ENCODE measurements around the gene AVPR2. TPM values are rescaled to one million over a fixed set of nuclear protein-coding genes. Genes with fewer than 3 reads are reported as not detected.
A peak's percentile ranks its signal among the peaks of the same experiment; 100 is the strongest.

The AVPR2 gene
- total RNA-seq, 2 donors from 2014 or later: 1.4 to 2.0 TPM

GRCh38 chrX:153882557-153882956, 21.9 kb upstream of the AVPR2 start:
- no peak for DNase-seq (ENCODE audit: low spot score)
- intact Hi-C loops (cut with DNase I): no loop called here

DNA sequence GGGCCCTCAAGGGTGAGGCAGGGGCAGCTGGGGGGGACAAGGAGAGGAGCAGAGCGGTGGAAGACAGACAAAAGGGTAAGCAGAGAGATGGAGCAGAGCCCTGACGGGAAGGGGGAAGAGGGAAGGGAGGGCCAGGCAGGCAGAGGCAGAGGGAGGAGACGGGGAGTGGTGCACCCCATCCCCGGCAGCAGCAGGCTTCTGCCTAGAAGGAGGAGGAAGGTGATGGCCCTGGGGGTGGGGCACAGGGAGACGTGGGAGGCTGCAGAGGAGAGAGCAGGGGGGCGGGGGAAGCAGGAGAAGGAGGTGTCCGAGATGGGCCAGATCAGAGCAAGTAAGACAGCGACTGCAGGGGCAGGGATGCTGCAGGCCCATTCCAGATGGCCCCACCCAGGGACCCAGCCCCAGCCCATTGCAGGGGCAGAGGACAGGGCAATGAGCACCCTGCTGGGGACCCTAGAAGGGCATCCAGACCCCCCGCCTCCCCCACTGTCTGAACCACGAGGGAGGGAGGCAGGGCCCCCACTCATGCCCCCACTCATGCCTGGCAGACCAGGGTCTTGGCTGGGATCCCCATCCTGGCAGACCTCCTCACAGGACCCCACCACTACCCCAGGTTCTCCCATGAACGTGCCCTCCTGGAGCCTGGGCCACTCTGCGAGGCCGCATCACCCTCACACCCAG, 21.2 kb upstream of the AVPR2 start:
- intact Hi-C loops (cut with DNase I): no loop called here
- DNase-seq (ENCODE audit: low spot score): no peak

DNA sequence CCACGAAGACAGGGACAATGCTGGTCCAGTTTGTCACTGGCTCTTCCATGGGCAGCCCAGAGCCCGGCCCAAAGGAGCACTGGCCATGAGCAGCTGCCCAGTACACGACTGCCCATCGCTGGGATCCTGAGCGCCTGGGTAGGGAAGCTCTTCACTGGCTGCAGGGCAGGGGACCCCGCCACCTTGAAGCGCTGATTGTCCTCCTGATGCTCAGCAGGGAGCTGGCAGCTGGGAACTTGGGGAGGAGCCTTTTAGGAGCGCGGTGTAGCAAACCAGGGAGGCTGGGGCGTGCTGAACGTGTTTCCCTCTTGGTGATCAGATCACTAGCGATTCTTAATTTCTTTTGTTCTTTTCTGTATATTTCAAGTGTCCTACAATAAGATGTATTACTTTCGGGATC, 20.3 kb upstream of the AVPR2 start:
- DNase-seq (ENCODE audit: low spot score): no peak
- intact Hi-C loops (cut with DNase I): no loop called here

- intact Hi-C loops (cut with DNase I): no loop called here
- DNase-seq (ENCODE audit: low spot score): no peak
Observed at GRCh38 chrX:153884590-153884989, 19.9 kb upstream of the AVPR2 start.

DNA sequence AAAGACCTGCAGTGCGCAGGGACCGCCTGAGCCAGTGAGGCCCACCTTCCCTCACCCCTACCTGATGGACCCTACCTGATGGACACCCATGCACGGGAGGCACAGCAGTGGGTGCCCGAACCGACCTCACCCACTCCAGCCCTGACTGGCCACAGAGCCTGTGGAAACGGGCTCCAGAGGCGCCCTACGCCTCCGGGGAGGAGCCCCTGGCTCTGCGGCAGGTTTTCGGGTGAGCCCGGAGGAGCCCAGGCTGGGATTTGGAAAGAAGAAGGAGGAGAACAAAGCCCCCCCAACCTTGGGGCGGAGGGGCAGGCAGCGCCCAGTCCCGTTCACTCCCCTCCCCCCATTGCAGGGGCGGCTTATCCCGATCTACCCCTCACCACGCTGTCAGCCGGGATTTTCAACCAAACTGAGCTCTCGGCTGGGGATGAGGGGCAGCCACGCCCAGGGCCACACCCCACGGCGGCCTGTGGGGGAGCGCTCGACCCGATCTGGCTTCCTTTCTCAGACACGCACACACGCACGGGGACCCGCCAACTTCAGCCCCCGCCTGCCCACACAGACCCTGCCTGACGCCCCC, 19.2 kb upstream of the AVPR2 start:
- intact Hi-C loops (cut with DNase I): no loop called here
- DNase-seq (ENCODE audit: low spot score): no peak

DNA sequence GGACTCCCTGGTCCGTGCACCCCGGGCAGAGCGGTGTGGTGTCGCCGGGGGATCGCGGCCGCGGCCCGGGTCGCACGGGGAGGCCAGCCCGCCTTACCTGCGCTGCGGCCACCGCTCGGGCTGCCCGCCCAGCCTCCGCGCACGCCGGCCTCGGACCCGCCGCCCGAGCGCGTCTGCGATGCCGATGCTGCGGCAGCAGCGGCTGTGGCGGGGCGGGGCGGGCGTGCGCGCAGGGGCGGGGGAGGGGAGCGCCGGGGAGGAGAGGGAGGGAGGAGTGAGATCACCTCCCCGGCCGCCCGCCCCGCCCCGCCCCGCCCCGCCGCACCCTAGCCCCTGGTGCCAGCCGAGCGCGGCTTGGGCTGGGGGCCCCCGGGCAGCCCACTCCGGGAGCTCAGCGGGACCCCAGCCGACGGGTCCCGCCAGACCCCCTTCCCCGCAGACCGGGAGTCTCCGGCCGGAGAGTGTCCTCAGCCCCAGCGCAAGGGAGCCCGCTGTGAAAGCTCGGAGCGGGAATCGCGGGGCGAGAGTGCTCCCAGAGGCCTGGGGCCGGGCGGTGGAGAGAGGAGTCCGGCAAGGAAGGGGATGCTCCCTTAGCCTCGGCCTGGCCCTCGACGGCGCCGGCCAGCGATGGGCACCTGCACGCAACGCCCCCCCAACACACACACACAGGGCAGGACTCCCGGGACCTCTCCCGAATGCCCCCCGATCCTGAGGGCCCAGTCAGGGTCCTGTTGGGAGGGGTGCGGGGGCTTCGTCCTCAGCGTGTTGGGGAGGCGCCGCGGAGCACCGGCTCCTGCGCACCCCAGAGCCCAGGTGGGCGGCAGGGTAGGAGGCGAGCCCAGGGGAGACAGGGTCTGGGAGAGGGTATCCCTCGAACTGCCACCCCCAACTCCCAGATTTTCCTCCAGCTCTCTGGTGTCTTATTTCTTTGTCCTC, 18.2 kb upstream of the AVPR2 start, which contains the start of gene L1CAM:
Gene L1CAM (minus strand): TSS at position 206 of the 936 bp plus-strand sequence. CDS start 10,337 bp downstream, outside the sequence.
- DNase-seq (ENCODE audit: low spot score): no peak
- intact Hi-C loops (cut with DNase I): no loop called here

DNA sequence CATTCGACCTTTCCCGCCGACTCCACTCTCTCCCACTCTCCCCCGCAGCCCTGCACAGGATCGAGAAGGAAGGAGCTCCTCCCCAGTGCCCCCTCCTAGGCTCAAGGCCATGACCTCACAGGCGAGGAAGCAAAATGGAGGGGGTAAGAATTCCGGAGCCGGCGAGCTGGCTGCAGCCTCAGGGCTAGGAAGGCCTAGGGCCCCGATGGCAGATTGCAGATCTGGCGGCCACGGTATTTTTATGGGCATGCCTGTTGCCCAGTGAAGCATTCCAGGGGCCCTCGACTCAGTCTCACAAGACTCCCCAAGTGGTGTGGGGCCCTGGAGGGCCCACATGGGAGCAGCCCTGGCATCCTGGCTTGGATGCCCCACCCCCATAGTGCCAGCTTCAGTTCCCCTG, 17.6 kb upstream of the AVPR2 start:
- intact Hi-C loops (cut with DNase I): no loop called here
- DNase-seq (ENCODE audit: low spot score): no peak

DNA sequence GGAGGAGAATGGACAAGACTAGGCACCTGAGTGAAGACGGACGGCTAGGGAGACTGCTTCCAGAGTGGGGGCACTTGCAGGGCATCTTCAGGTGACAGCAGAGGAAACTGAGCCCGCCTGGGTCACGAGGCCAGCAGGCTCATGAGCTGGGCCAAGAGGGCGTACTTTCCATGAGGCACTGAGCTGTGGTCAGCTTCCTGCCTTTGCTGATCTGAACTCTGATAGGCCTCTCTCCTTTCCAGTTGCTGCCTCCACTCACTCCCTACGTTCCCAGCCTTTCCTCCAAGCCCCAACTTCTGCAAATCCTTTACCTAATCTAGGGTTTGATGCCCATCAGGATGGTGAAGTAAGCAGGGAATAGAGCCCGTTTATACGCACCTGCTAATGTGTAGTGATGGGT, 17.1 kb upstream of the AVPR2 start:
- intact Hi-C loops (cut with DNase I): no loop called here
- no peak for DNase-seq (ENCODE audit: low spot score)

- intact Hi-C loops (cut with DNase I): no loop called here
- no peak for DNase-seq (ENCODE audit: low spot score)
Observed at GRCh38 chrX:153888344-153888743, 16.1 kb upstream of the AVPR2 start.

- DNase-seq (ENCODE audit: low spot score): no peak
- intact Hi-C loops (cut with DNase I): no loop called here
Observed at GRCh38 chrX:153889123-153889522, 15.3 kb upstream of the AVPR2 start.

DNA sequence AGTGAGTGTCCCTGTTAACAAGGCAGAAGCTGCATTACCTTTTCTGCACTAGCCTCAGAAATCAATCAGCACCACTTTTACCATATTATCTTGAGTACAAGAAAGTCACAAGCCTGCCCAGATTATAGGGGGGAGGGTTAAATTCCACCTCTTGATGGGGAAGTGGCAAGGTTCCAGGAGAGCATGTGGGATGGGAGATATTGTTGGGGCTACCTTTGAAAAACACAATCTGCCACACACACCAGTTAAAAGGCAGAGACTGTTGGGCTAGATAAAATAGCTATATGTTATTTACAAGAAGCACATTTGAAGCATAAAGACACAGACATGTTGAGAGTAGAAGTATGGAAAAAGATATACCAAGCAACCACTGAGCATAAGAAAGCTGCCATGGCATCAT, 6.6 kb upstream of the AVPR2 start:
- intact Hi-C loops (cut with DNase I): no loop called here
- DNase-seq (ENCODE audit: low spot score): no peak

GRCh38 chrX:153900831-153901752, 3.4 kb upstream of the AVPR2 start:
- intact Hi-C loops (cut with DNase I): no loop called here
- peak; percentile 87 for DNase-seq (ENCODE audit: low spot score)

DNA sequence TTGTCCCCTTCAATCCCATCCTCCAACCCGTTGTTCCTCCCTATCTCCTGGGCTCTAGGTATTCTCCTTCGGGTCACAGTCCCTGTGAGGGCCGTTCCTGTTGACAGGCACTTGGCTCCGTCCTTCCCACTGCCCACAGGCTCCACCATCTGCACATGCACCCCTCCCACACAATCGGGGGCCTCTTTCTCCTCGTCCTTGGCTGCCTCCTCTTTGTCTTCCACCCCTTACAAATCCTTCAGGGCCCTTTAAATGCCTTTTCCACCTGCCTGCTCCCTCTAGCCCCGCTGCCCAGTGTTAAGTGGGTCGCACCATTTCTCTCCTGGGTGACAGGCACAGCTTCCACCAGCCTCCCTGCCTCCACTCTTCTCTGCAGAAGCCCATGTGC, 2.7 kb upstream of the AVPR2 start:
- DNase-seq (ENCODE audit: low spot score): no peak
- intact Hi-C loops (cut with DNase I): no loop called here

DNA sequence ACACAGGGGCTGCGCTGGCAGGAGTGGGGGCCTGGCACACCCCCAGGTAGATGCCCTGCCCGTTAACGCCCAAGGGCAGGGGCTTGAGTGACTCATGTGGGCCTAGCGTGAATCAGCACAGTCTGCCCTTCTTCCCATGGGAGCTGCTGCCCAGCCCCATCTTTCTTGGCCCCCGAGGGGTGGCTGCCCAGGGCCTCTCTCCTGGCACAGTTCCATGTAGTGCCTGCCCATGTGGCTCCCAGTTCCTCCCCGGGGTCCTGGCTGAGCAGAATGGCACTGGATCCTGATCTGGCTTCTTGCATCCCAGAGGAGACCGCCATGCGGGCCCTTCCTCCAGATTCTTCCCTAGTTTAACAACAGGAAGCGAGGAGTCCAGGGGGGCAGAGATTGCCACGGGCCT, 2.1 kb upstream of the AVPR2 start:
- intact Hi-C loops (cut with DNase I): no loop called here
- no peak for DNase-seq (ENCODE audit: low spot score)

DNA sequence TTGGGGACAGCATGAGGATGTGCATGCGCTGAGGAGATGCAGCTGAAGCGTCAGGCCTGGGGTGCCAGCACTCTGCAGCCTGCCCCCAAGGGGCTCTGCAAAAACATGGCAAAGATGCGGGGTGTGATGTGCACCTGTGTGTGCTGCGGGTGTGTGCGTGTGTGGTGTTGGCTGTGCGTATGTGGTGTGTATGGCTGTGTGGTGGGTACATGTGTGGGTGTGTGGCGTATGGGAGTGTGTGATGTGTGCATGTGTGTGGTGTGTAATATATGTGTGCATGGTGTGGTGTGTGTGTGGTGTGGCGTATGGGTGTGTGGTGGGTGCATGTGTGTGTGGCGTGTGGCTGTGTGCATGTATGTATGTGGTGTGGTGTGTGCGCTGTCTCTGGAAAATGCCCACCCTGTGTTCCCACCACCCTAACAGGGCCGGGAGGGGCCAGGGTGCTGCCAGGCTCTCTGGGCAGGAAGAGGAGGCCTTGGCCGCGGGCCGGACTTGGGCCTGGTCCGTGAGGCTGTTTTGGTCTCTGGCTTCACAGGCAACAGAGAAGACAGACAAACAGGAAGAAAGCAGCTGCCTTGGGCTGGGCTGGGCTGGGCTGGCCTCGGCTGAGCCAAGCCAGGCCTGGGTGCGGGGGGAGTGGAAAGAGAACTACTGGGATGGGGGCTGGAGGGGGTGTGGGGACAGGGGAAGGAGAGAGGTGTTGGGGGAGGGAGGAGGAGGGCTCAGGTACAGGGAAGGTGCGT, 1.1 kb upstream of the AVPR2 start:
- peak; percentile 83 for DNase-seq (ENCODE audit: low spot score)
- intact Hi-C loops (cut with DNase I): no loop called here

DNA sequence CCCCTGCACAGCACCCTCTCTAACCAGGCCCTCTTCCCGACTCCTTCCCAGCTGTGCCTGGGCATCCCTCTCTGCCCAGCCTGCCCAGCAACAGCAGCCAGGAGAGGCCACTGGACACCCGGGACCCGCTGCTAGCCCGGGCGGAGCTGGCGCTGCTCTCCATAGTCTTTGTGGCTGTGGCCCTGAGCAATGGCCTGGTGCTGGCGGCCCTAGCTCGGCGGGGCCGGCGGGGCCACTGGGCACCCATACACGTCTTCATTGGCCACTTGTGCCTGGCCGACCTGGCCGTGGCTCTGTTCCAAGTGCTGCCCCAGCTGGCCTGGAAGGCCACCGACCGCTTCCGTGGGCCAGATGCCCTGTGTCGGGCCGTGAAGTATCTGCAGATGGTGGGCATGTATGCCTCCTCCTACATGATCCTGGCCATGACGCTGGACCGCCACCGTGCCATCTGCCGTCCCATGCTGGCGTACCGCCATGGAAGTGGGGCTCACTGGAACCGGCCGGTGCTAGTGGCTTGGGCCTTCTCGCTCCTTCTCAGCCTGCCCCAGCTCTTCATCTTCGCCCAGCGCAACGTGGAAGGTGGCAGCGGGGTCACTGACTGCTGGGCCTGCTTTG, 1.1 kb downstream of the AVPR2 start:
- intact Hi-C loops (cut with DNase I): no loop called here
- DNase-seq (ENCODE audit: low spot score): peak; percentile 80

GRCh38 chrX:153906126-153906917, 1.8 kb downstream of the AVPR2 start:
- no peak for DNase-seq (ENCODE audit: low spot score)
- intact Hi-C loops (cut with DNase I): no loop called here

Measured in posterior vena cava (tissue), 2 donors.